Measurements from ENCODE around the gene XAGE2.
"Not testable (repeated sequence)": the region's sequence is repeated elsewhere in the genome, so short reads cannot be mapped to it uniquely, and the experiment has no call there.

XAGE2 gene

DNA sequence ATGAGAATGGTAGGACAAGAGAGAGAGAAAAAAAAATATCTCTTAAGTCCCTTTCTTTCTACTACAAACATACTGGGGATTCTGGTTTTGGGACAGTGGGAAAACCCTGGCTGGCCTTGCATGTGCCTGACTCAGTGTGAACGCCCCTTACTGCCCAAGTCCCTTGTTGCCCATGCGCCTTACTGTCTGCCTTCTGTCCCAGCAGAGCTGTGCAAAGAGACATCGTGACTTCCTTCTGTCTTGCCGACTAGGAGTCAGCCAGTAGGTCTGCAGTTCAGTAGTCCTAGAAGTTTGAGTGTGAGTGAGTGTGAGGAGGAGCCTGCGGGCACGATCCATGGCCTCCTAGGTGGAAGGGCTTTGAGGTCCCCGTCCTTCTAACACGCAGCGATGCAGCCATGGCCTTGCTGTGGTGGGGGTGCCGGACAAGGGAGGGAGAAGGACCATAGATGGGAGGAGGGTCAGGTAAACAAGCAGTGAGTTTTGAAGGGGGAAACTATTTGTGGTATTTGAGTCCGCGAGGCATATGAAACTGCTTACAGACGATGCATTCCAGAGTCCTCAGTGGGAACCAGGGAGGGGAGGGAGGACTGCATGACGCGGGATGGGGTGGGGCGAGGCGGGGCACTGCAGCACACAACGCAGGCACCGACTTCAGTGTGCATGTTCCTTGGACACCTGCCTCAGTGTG is at the start of gene XAGE2:
Gene XAGE2 (plus strand): TSS at position 654 of the 688 bp plus-strand sequence. CDS start 994 bp downstream, outside the sequence.
- DNase-seq (ENCODE audit: low spot score) = no peak

GRCh38 chrX:52337410-52337809 is 31.4 kb upstream of the XAGE2 start:
- DNase-seq (ENCODE audit: low spot score) = no peak

DNA sequence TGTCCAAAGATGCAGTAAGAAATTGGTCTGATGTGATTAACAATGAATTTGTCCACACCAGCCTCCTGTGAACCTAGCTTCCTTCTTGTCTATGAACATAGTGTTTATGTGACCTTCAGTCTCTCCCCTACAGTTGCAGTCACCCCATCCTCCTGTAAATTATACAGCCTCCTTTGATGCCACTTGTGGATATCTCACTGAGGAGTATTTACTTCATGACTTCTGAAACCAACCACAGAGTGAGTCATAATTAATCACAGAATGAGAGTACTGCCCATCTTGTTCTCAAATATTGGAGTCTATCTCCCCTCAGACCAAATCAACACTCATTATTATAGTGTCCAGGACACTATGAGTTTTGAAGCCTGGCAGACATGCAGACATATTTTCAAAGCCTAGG is 27.3 kb upstream of the XAGE2 start:
- DNase-seq (ENCODE audit: low spot score) = no peak

- not testable (repeated sequence) for DNase-seq (ENCODE audit: low spot score)
Observed at GRCh38 chrX:52343131-52343530, 25.7 kb upstream of the XAGE2 start.

- not testable (repeated sequence) for DNase-seq (ENCODE audit: low spot score)
Observed at GRCh38 chrX:52345402-52345801, 23.4 kb upstream of the XAGE2 start.

- DNase-seq (ENCODE audit: low spot score) = no peak
Observed at GRCh38 chrX:52346174-52347165, 22.4 kb upstream of the XAGE2 start.

GRCh38 chrX:52349681-52350080 is 19.1 kb upstream of the XAGE2 start:
- DNase-seq (ENCODE audit: low spot score) = no peak

- DNase-seq (ENCODE audit: low spot score) = no peak
Observed at GRCh38 chrX:52352551-52352950, 16.3 kb upstream of the XAGE2 start.

DNA sequence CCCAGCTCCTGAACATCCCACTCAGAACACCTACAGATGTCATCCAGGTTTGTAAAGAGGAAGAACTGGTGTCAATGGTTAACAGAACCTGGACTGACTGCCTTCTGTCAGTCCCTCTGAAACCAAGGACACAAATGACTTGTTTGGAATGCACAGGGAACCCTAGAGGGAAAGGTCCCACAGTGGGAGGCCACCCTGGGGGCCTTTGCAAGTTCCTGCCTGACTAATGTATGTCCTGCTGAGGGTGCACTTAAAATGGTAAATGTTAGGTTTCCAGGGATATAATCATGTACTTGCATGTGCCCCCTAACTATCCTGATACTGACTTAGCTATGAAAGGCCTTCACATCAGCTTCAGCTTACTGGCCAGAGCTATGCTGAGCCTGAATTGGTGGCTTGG is 15.0 kb upstream of the XAGE2 start:
- DNase-seq (ENCODE audit: low spot score) = no peak

DNA sequence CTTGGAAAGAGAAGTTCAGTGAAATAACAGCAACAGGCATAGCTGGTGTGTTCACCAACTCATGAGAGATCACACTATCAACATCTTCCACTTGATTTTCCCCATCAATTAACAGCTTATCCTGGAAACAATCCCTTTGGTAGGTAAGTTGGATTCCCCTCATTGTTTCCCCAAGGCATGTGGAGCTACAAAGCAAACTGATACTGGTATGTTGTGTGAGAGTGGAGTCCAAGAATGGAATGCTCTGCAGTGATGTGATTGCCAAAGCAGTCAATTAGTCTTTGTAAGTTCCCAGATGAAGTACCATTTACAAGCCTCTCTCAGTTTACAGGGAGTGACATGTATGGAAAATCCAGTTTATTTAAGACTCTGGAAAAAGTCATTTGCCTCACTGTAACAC is 13.7 kb upstream of the XAGE2 start:
- no peak for DNase-seq (ENCODE audit: low spot score)

GRCh38 chrX:52359614-52360232 is 9.1 kb upstream of the XAGE2 start:
- no peak for DNase-seq (ENCODE audit: low spot score)

DNA sequence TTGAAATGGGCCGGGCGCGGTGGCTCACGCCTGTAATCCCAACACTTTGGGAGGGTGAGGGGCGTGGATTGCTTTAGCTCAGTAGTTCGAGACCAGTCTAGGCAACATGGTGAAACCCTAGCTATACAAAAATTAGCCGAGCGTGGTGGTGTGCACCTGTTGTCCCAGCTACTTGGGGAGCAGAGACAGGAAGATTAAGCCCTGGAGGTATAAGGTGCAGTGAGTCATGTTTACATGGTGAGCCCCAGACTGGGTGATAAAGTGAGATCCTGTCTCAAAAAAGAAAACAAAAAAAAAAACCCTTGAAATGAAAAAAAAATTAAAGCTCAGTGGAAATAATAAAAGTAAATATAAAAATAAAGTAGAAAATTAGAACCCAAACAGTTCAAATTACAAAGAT is 6.9 kb upstream of the XAGE2 start:
- DNase-seq (ENCODE audit: low spot score) = no peak

GRCh38 chrX:52363247-52363883 is 5.5 kb upstream of the XAGE2 start:
- DNase-seq (ENCODE audit: low spot score) = no peak

GRCh38 chrX:52378870-52379269 is 10.0 kb downstream of the XAGE2 start:
- DNase-seq (ENCODE audit: low spot score) = no peak

GRCh38 chrX:52380993-52381392 is 12.2 kb downstream of the XAGE2 start:
- no peak for DNase-seq (ENCODE audit: low spot score)

GRCh38 chrX:52410439-52411394 is 41.9 kb downstream of the XAGE2 start:
- DNase-seq (ENCODE audit: low spot score) = no peak

DNA sequence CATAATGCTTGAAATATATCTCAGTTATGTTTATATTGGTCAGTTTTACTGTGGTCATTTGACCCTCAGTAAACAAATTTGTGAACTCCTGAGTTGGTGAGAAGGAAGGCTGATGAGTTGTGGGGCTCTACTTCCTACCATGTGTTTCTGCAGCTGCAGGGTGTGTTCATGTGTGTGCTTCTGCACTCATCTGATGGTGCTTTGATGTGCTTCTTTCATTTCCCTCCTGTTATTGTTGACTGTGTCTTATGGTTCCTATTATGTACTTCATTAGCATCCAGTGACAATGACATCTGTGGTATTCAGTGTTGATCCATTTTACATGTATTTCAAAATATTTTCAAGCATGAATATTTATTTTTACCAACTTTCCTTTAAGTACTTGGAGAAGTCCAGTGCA is 46.5 kb downstream of the XAGE2 start:
- no peak for DNase-seq (ENCODE audit: low spot score)

DNA sequence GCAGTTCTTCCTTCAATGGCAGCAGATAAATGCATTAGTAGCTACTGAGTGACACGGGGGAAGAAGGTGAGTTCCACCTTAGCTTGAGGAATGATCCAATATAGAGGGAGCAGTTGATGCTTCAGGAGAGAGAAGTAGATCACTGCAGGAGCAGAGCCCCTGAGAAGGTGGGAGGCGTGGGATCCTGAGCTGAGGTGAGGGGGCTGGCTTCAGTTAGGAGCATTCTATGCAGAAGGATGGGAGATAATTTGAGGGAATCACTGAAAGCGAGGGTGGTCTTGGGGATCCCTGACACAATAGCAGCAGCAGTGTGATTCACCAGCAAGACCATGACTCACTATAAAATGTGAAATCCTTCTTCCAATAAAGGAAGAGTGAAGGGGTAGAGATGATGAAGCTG is 48.0 kb downstream of the XAGE2 start:
- no peak for DNase-seq (ENCODE audit: low spot score)

DNA sequence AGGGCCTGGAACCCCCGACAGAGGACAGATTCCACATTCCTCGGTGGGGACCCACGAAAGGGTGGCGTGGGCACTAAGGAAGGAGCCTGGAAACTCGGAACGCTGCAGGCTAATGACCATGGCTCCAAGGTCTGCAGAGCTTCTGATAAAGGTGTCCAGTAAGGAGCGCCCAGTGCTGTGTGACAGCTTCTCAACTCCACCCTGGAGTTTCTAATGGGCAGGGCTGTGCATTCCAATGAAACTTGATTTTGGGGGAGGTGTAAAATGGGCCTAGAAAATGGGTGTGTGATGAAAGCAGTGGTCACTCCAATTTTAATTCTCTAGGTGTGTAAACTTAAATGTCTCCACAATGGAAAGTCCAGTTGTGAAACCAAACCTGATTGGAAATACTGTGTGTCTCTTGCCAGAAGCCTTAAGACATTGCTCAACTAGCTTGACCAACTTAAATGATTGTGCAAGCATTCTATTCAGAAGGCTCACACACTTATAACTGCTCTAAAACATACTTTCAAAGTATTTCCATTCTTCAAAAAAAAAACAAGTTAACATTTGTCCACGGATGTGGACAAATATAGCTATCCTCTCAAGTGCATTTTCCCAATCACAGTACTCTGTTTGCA is 52.1 kb downstream of the XAGE2 start:
- DNase-seq (ENCODE audit: low spot score) = no peak

DNA sequence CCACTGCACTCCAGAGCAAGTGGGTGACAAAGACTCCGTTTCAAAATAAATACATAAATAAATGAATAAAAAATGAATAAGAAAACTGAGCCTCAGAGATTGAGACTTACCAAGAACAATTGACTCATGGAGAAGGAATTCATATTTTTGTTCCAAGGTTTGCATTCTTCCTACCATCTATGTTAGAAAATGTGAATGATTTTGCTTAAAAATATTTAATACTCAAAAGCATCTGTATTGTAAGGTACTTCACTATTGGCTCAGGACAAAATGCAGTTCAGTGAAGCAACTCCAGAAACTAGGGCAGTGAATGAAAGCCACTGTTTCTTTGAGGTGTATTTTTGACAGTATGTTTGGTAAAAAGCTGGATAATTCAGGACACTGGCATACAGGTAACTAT is 54.1 kb downstream of the XAGE2 start:
- no peak for DNase-seq (ENCODE audit: low spot score)

DNA sequence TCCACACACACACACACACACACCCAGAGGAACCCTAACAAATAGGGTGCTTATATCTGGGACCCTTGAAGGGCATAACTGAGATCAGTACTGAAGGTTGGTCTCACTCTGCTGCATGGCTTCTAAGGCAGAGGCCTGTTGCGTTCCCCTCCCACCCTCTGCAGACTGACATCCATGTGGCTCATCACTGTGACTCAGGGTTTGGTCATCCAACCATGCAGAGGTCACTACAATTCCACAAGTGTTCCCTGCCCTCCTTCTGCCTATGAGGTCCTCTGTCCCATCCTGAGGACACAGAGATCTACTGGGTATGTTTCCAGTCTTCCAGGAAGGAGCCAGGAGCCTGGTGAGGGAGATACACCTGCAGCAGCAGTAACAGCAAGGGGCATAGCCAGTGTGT is 55.8 kb downstream of the XAGE2 start:
- DNase-seq (ENCODE audit: low spot score) = no peak
